HEK293T (cell line): ENCODE results near the gene SERPINA4.

Experiments
- CTCF ChIA-PET: fragments of 350-600 bp; formaldehyde crosslinking; extraction: SDS; loops from one replicate; lab custom pipeline; 2021; ENCODE audit warnings: antibody characterized with exemption, inconsistent platforms; lab: Yijun Ruan, JAX
- POLR2A ChIA-PET: fragments of 350-600 bp; formaldehyde crosslinking; extraction: SDS; loops from one replicate; lab custom pipeline; 2020; ENCODE audit warnings: antibody characterized with exemption, inconsistent platforms; lab: Yijun Ruan, JAX
- DNase-seq: peaks from one replicate; pipeline ENCODE4 v3.0.0; 2012; ENCODE audit warnings: mixed read lengths; ENCODE audit errors: extremely low spot score
- ARNT ChIP-seq: fragments of 450-650 bp; IDR thresholded peaks from 2 replicates; pipeline ENCODE4 v1.6.1; 2017; ENCODE audit warnings: mild to moderate bottlenecking
- BHLHE40 ChIP-seq: fragments of 450-650 bp; IDR thresholded peaks from 2 replicates; pipeline ENCODE4 v1.6.1; 2016; ENCODE audit warnings: mild to moderate bottlenecking, moderate library complexity, borderline replicate concordance
- CTBP1 ChIP-seq: fragments of 450-650 bp; IDR thresholded peaks from 2 replicates; pipeline ENCODE4 v1.6.1; 2016; ENCODE audit warnings: borderline replicate concordance
- ELF4 ChIP-seq: fragments of 450-650 bp; IDR thresholded peaks from 2 replicates; pipeline ENCODE4 v1.6.1; 2017; ENCODE audit warnings: antibody characterized with exemption
- FOXA1 ChIP-seq: fragments of 450-650 bp; IDR thresholded peaks from 2 replicates; pipeline ENCODE4 v1.6.1; 2016; ENCODE audit warnings: mild to moderate bottlenecking
- FOXK2 ChIP-seq: fragments of 450-650 bp; IDR thresholded peaks from 2 replicates; pipeline ENCODE4 v1.6.1; 2016; ENCODE audit warnings: mild to moderate bottlenecking
- FOXM1 ChIP-seq: fragments of 450-650 bp; IDR thresholded peaks from 2 replicates; pipeline ENCODE4 v1.6.1; 2017; ENCODE audit warnings: mild to moderate bottlenecking, borderline replicate concordance
- HDGF ChIP-seq: fragments of 450-650 bp; IDR thresholded peaks from 2 replicates; pipeline ENCODE4 v1.6.1; 2017; ENCODE audit warnings: antibody characterized with exemption, borderline replicate concordance
- L3MBTL2 ChIP-seq: fragments of 450-650 bp; conservative IDR thresholded peaks from 2 replicates; pipeline ENCODE4 v1.6.1; 2016; ENCODE audit warnings: mild to moderate bottlenecking
- LEF1 ChIP-seq: fragments of 450-650 bp; IDR thresholded peaks from 2 replicates; pipeline ENCODE4 v1.6.1; 2017; ENCODE audit warnings: mild to moderate bottlenecking, borderline replicate concordance
- NFRKB ChIP-seq: fragments of 450-650 bp; IDR thresholded peaks from 2 replicates; pipeline ENCODE4 v1.6.1; 2016; ENCODE audit warnings: mild to moderate bottlenecking, moderate library complexity
- SP1 ChIP-seq: fragments of 450-650 bp; IDR thresholded peaks from 2 replicates; pipeline ENCODE4 v1.6.1; 2017
- SUZ12 ChIP-seq: fragments of 450-650 bp; IDR thresholded peaks from 2 replicates; pipeline ENCODE4 v1.6.1; 2016; ENCODE audit warnings: mild to moderate bottlenecking
- TARDBP ChIP-seq: fragments of 450-650 bp; IDR thresholded peaks from 2 replicates; pipeline ENCODE4 v1.6.1; 2016
- ZNF384 ChIP-seq: fragments of 450-650 bp; IDR thresholded peaks from 2 replicates; pipeline ENCODE4 v1.6.1; 2016
- TF ChIP-seq, protein P1 (sequence below): fragments of 450-650 bp; IDR thresholded peaks from 2 replicates; pipeline ENCODE4 v1.6.1; 2016

The SERPINA4 gene

DNA sequence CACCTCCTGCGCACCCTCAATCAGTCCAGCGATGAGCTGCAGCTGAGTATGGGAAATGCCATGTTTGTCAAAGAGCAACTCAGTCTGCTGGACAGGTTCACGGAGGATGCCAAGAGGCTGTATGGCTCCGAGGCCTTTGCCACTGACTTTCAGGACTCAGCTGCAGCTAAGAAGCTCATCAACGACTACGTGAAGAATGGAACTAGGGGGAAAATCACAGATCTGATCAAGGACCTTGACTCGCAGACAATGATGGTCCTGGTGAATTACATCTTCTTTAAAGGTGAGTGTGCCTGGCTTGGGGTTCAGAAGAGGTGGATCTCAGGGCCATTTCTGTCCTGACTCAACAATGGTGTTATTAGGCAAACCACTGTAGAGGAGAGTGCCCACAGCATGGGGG lies 53.6 kb downstream of the SERPINA4 start:
- CTCF ChIA-PET, result no interaction called here
- no peak for TF ChIP-seq SP1
- no peak for TF ChIP-seq TARDBP
- POLR2A ChIA-PET, result no interaction called here
- DNase-seq, result no peak

DNA sequence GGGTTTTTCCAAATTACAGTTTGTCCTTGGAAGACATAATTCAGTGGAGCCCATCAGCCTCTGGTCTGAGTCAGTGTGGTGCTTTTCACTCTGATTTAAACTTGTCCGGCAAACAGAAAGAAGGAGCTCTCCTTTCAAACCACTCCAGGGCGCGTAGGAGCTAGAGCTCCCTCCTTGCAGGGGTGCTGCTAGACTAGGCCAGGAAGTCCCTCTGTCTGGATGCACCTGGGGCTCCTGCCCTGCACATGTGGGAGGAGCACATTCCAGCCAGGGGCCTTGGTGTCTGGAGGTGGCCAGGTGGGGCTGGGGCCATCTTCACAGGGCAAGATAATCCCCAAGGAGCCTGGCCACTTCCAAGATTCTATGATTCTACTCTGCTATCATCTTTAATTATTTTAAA lies 54.0 kb downstream of the SERPINA4 start:
- ChIA-PET CTCF (no interaction called here), POLR2A (no interaction called here)
- TF ChIP-seq HDGF (no peak), ELF4 (no peak), NFRKB (no peak), FOXM1 (no peak), ARNT (no peak), FOXA1 (no peak), SUZ12 (no peak), L3MBTL2 (no peak), SP1 (no peak), TARDBP (no peak), BHLHE40 (no peak), FOXK2 (no peak), ZNF384 (no peak), CTBP1 (no peak), LEF1 (no peak)
- TF ChIP-seq, protein P1, sequence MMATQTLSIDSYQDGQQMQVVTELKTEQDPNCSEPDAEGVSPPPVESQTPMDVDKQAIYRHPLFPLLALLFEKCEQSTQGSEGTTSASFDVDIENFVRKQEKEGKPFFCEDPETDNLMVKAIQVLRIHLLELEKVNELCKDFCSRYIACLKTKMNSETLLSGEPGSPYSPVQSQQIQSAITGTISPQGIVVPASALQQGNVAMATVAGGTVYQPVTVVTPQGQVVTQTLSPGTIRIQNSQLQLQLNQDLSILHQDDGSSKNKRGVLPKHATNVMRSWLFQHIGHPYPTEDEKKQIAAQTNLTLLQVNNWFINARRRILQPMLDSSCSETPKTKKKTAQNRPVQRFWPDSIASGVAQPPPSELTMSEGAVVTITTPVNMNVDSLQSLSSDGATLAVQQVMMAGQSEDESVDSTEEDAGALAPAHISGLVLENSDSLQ, result no peak
- no peak for DNase-seq

DNA sequence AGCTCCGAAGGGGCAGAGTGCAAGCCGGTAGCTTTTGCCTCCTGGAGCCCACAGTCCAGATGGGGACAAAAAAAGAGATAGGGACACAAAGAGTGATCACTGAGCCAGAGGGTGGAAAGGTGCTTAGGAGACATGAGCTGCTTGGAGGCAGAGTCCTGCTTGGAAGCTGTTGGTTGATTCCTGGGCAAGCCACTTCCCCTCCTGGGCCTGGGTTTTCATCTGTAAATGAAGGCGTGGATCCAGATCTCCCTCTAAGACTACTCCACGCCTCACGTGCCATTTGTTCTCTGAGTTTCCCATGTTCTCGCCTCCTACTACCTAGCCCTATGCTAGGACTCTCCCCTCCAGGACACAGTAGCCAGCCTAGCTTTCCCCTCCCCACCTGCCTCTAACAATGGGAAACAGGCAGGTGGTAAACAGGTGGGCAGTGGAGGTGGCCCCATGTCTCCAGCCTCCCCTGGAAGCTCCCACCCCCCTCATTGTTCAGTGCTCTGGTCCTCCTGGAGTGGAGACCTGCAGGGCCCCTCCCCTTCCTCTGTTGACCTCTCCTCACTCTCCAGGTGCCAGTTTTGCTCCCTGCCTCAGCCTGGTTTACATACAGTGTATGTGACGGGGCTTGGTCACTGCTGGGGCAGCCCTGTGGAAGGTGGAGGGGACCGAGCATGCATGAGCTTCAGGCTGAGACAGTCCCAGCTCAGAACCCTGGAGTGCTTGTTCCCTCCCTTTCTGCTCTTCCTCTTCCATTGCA lies 54.8 kb downstream of the SERPINA4 start:
- DNase-seq, result no peak
- CTCF ChIA-PET, result interaction anchor here (0.6 kb wide), 1 partner anchor 12 kb away, joined by 3 read pairs; no protein-coding TSS in a partner anchor
- POLR2A ChIA-PET, result no interaction called here
- TF ChIP-seq HDGF (no peak), BHLHE40 (no peak), LEF1 (no peak), CTBP1 (no peak), FOXM1 (no peak), SUZ12 (no peak), ZNF384 (no peak), FOXA1 (no peak), L3MBTL2 (no peak), FOXK2 (no peak), TARDBP (no peak)
- TF ChIP-seq, protein P1, result no peak

DNA sequence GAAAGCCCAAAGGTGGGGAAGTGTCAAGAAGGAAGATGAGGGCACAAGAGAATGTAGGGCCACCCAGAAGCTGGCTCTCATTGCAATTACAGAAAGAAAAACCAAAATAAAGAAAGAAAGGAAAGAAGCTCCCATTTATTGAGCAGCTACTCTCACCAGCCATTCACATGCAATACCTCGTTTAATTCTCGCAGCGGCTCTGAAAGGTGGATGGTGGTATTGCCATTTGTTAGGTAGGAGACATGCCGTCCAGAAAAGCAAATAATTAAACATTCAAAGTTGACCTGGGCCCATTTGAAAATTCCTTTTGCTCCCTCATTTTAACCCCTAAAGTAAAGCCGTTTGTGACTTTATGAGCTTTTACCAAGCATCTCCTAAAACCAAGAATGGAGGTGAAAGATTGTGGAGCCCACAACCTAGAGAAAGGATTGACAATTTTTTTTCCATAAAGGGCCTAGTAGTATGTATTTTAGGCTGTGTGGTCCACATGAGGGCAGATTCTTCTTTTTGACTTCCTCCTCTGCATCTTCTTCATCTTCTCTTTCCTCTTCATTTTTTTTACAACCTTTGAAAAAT lies 56.2 kb downstream of the SERPINA4 start:
- ChIA-PET CTCF (no interaction called here), POLR2A (no interaction called here)
- no peak for DNase-seq
- no peak for TF ChIP-seq ARNT
- TF ChIP-seq FOXK2, result no peak
- no peak for TF ChIP-seq HDGF
- no peak for TF ChIP-seq FOXM1
- TF ChIP-seq L3MBTL2, result no peak
- TF ChIP-seq TARDBP, result no peak
- no peak for TF ChIP-seq BHLHE40
- no peak for TF ChIP-seq LEF1
- TF ChIP-seq ZNF384, result no peak
- TF ChIP-seq CTBP1, result no peak
- TF ChIP-seq ELF4, result no peak
- TF ChIP-seq SP1, result no peak
- no peak for TF ChIP-seq FOXA1
- no peak for TF ChIP-seq SUZ12
- TF ChIP-seq, protein P1, result no peak
- TF ChIP-seq NFRKB, result no peak

DNA sequence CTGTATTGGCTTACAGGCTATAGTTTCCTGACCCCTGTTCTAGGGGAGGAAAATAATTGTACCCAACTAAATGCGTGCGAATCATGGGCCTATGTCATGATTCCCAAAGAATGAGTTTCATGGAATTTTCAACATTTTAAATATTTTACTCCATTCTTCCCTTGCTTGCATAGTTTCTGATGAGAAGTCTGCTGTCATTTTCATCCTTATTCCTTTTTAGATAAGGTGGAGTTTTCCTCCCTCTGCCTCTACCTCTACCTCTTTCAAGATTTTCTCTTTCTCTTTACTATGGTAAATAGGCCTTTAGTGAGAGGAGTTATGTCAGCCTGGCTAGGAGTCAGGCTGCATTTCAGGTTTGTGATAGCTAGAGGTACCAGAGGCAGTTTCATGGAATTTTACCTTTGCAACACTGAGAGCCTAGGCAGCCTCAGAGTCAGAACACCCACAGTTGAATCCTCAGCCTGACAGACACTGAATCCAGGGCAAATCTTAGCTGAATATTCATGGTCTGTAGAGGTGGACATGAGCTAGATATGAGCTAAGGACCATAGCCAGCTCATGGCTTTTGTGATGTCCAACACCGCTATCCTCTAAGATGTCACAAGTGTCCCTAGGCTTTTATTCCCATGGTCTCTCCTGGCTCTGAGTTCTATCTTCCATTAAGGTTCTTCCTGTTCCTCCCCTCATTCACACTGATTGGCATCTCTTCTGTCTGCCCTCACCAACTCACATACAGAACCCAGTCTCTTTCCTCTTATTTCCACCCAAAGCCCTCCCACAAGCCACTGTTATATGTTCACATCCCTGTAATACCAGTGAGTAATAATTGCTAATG lies 57.0 kb downstream of the SERPINA4 start:
- POLR2A ChIA-PET, result no interaction called here
- CTCF ChIA-PET, result no interaction called here
- DNase-seq, result no peak
- no peak for TF ChIP-seq FOXA1
- TF ChIP-seq CTBP1, result no peak
- no peak for TF ChIP-seq SUZ12
- TF ChIP-seq FOXK2, result no peak
- TF ChIP-seq ARNT, result no peak

DNA sequence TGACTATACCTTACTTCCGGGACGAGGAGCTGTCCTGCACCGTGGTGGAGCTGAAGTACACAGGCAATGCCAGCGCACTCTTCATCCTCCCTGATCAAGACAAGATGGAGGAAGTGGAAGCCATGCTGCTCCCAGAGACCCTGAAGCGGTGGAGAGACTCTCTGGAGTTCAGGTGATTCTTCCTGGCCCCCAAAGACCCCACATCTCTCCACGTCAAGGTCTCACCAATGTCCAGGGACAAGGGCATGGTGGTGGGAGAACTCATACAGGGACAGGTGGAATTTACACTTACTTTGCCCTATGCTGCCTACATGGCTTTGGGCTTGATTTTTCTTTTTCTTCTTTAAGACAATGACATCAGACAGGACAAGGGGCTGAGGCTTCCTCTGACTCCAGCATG lies 58.1 kb downstream of the SERPINA4 start:
- no peak for DNase-seq
- TF ChIP-seq CTBP1 (no peak), ELF4 (no peak), ARNT (no peak), SUZ12 (no peak), FOXA1 (no peak), SP1 (no peak), TARDBP (no peak), FOXK2 (no peak), ZNF384 (no peak), LEF1 (no peak), BHLHE40 (no peak), L3MBTL2 (no peak), FOXM1 (no peak), NFRKB (no peak), HDGF (no peak)
- TF ChIP-seq, protein P1, result no peak
- CTCF ChIA-PET, result no interaction called here
- POLR2A ChIA-PET, result no interaction called here
